Ectodermal cell (in vitro differentiated cells): ENCODE results near the gene ZFYVE21.
A peak's percentile ranks its signal among the peaks of the same experiment; 100 is the strongest.
"Not testable (repeated sequence)": the region's sequence is repeated elsewhere in the genome, so short reads cannot be mapped to it uniquely, and the experiment has no call there.

ENCODE experiments used
- H3K27ac ChIP-seq: 2 replicates; pipeline ENCODE4 v1.7.0; 2013; ENCODE audit warnings: mild to moderate bottlenecking, low read depth, low read length; ENCODE audit not compliant: insufficient read depth, poor library complexity, severe bottlenecking
- H3K27me3 ChIP-seq: 2 replicates; pipeline ENCODE4 v1.7.0; 2013; ENCODE audit warnings: mild to moderate bottlenecking, low read length; ENCODE audit not compliant: insufficient read depth, control insufficient read depth, poor library complexity, severe bottlenecking
- H3K36me3 ChIP-seq: one replicate; pipeline ENCODE4 v1.7.0; 2013; ENCODE audit warnings: low read length; ENCODE audit not compliant: control insufficient read depth, insufficient read depth
- H3K4me1 ChIP-seq: one replicate; pipeline ENCODE4 v1.7.0; 2013; ENCODE audit warnings: low read length; ENCODE audit not compliant: control insufficient read depth, insufficient read depth
- H3K4me3 ChIP-seq: 2 replicates; pipeline ENCODE4 v1.7.0; 2013; ENCODE audit warnings: low read depth, low read length, control low read depth; ENCODE audit not compliant: insufficient read depth
- H3K9me3 ChIP-seq: 2 replicates; pipeline ENCODE4 v1.7.0; 2013; ENCODE audit warnings: mild to moderate bottlenecking, low read length, moderate library complexity; ENCODE audit not compliant: control insufficient read depth
- WGBS, 2 experiments: methylation state at CpG; one replicate each; pipeline ENCODE4 v1.1.7; 2013; ENCODE audit warnings: missing lambda C conversion rate in 2 of 2; 5-methylcytosine and 5-hydroxymethylcytosine counted together

ZFYVE21 gene

GRCh38 chr14:103691655-103692054, 24.0 kb upstream of the ZFYVE21 start:
- not testable (repeated sequence) for H3K4me1 ChIP-seq, H3K27me3 ChIP-seq, H3K4me3 ChIP-seq, H3K9me3 ChIP-seq, H3K27ac ChIP-seq
- WGBS, 2 experiments: 95 to 96% methylated on average over 5 of the region's 5 CpGs
- peaks cover 13% of the 10 kb centered on the region for H3K36me3 ChIP-seq

DNA sequence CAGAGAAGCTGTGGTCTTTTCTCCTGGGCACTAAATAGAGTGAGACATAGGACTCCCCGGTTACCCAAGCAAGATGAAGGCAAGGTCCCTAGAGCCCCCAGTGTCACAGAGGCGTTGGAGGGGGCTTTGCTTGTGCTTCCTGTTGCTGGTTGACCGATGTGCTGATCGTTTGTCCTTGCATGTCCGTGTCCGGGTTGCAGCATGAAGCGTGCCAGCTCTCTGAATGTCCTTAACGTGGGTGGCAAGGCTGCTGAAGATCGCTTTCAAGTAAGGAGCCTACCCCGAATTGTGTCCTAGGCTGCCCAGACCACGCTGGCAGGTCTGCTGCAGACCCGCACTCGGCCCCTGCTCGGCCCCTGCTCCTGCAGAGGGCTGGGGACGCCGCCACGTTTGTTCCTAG, 23.5 kb upstream of the ZFYVE21 start:
- WGBS, 2 experiments: 95 to 98% methylated on average over 17 of the region's 17 CpGs
- Histone ChIP-seq H3K4me1 (peaks cover 3% of the 10 kb centered on the region), H3K9me3 (no peaks in the 10 kb centered on the region), H3K27me3 (no peaks in the 10 kb centered on the region), H3K4me3 (no peak overlapping the region), H3K36me3 (peaks cover 13% of the 10 kb centered on the region), H3K27ac (no peak overlapping the region)

DNA sequence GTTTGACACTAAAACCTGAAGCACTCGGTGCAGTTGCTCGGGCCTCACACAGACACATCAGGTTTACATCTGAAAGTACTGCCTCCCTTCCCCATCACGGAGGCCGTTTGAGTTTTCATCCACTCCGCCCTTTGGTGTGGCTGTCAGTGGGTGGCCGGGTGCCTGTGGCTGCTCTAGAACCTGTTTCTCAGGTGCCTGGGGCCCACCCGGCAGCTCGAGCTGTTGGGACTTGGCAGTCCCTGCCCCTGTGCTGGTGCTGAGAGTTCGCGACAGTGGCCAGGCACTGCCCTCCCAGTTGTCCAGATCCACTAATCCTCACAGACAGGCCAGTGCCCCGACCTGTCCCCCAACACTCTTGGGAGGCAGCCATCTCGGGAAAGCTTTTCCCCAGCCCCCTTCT, 22.7 kb upstream of the ZFYVE21 start:
- WGBS, 2 experiments: 94 to 95% methylated on average over 12 of the region's 12 CpGs
- no peaks in the 10 kb centered on the region for H3K27me3 ChIP-seq

DNA sequence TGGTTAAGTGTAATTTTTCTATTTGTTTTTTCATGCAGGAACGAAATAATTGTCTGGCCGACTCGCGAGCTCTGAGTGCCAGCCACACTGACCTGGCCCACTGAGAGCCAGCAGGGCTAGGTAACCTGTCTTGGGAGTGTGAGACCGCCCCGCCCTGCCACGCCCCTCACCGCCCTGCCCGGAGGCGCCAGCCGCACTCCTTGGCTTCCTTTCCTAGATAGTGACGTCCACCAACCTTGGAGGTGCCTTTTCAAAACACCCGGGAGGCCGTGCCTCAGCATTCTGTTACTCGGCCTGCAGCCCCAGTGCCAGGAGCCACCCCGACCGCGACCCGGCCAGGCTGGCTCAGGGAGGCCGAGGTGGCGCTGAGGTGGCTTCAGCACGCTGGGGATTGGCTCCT, 22.1 kb upstream of the ZFYVE21 start:
- no peaks in the 10 kb centered on the region for H3K27me3 ChIP-seq
- WGBS, 2 experiments: 96% methylated on average over 22 of the region's 22 CpGs
- H3K9me3 ChIP-seq: no peaks in the 10 kb centered on the region
- no peak overlapping the region for H3K4me3 ChIP-seq
- peaks cover 3% of the 10 kb centered on the region for H3K4me1 ChIP-seq
- H3K36me3 ChIP-seq: peaks cover 13% of the 10 kb centered on the region
- H3K27ac ChIP-seq: no peak overlapping the region

More for the DNA sequence above, 22.7 kb upstream of the ZFYVE21 start:
- Histone ChIP-seq H3K36me3 (peaks cover 13% of the 10 kb centered on the region), H3K4me1 (peaks cover 3% of the 10 kb centered on the region), H3K27ac (no peak overlapping the region), H3K9me3 (no peaks in the 10 kb centered on the region), H3K4me3 (no peak overlapping the region)

GRCh38 chr14:103694572-103695026, 21.0 kb upstream of the ZFYVE21 start:
- Histone ChIP-seq H3K27ac (no peak overlapping the region), H3K4me1 (peaks cover 3% of the 10 kb centered on the region), H3K36me3 (peaks cover 15% of the 10 kb centered on the region), H3K4me3 (no peak overlapping the region), H3K9me3 (no peaks in the 10 kb centered on the region), H3K27me3 (no peaks in the 10 kb centered on the region)
- 92 to 95% methylated on average over 20 of the region's 20 CpGs for WGBS, 2 experiments

DNA sequence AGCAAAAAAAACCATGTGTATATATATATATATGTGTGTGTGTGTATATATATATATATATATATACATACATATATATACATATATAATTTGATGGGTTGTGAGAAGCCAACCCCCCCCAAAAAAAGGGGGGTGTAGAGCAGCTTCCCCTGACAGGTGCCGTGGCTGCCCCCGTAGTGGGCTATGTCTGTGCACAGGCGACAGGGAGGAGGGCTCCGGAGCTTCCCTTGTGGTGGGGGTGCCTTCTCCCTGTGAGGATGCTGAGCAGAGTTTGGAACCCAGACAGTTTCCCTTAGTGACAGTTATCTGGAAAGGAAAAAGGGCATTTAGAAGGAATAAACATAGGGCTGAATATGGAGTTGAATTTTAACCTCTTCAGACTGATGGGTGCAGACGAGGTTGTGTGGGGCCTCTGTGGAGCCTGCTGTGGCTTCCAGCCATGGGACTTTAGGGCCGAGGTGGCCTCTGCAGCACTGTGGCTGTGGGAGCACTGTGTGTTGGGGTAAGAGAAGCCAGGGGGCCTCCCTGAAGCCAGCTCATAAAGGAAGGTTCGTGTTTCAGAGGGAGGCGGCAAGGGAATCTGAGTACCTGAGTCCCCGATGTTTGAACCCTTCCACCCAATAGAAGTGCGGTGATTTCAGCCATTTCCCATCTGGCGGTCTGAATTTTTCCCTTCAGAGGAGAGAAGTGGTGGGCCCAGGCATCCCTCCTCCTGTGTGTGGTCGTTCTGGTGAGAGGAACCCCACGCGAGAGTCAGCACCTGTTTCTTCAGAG, 20.1 kb upstream of the ZFYVE21 start:
- H3K27ac ChIP-seq: no peak overlapping the region
- H3K4me3 ChIP-seq: no peak overlapping the region
- H3K36me3 ChIP-seq: peaks cover 23% of the 10 kb centered on the region
- peaks cover 3% of the 10 kb centered on the region for H3K4me1 ChIP-seq
- H3K27me3 ChIP-seq: no peaks in the 10 kb centered on the region
- WGBS, 2 experiments: 93% methylated on average over 14 of the region's 14 CpGs
- no peaks in the 10 kb centered on the region for H3K9me3 ChIP-seq

GRCh38 chr14:103696070-103696402, 19.6 kb upstream of the ZFYVE21 start:
- Histone ChIP-seq H3K27ac (no peak overlapping the region), H3K36me3 (peaks cover 28% of the 10 kb centered on the region), H3K27me3 (no peaks in the 10 kb centered on the region), H3K4me1 (peaks cover 3% of the 10 kb centered on the region), H3K9me3 (no peaks in the 10 kb centered on the region), H3K4me3 (no peak overlapping the region)
- 87 to 93% methylated on average over 10 to 13 of the region's 13 CpGs for WGBS, 2 experiments

- Histone ChIP-seq H3K27ac (peak overlapping the region; percentile 36), H3K4me1 (peaks cover 3% of the 10 kb centered on the region), H3K4me3 (no peak overlapping the region), H3K9me3 (no peaks in the 10 kb centered on the region), H3K27me3 (no peaks in the 10 kb centered on the region), H3K36me3 (peaks cover 28% of the 10 kb centered on the region)
- WGBS, 2 experiments: 83% methylated on average over 16 of the region's 17 CpGs
Measured at GRCh38 chr14:103696466-103697071, 19.0 kb upstream of the ZFYVE21 start.

- H3K36me3 ChIP-seq: peaks cover 28% of the 10 kb centered on the region
- H3K27me3 ChIP-seq: no peaks in the 10 kb centered on the region
- H3K9me3 ChIP-seq: no peaks in the 10 kb centered on the region
- WGBS, 2 experiments: 86 to 92% methylated on average over 3 of the region's 3 CpGs
- H3K27ac ChIP-seq: peak overlapping the region; percentile 36
- peaks cover 3% of the 10 kb centered on the region for H3K4me1 ChIP-seq
- no peak overlapping the region for H3K4me3 ChIP-seq
Measured at GRCh38 chr14:103697206-103697602, 18.4 kb upstream of the ZFYVE21 start.

DNA sequence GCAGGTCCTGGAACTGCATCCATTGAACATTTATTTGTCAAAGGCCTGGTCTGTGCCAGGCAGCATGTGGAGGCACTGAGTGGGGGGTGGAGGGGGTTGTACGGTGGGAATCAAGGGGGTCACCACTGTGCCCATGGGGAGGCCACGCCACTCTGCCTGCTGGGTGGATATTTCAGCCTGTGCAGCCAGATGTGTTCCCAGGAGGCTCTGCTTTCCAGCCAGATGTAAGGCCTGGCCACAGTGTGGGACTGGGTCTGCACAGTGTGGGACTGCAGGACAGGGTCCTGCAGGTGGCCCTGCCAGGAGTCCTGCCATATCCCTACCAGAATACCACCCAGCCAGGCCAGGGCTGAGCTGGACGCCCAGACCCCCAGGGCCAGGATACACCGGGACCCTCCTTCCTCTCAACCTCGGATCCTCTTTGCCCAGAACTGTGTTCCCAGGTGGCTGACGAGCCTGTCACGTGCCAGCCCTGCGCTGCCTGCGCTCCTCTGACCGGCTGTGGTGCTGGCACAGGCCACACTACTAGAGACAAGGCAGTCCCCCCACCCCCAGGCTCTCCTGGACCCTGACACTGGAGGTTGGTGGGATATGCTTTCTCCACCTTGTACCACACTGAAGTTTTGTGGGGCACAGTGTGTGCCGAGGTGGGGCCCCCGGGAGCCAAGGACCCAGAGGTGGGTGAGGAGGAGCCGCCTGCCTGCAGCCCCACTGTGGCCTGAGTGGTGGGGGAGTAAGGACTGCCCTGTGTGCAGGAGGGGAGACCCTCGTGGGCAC, 17.8 kb upstream of the ZFYVE21 start:
- Histone ChIP-seq H3K9me3 (no peaks in the 10 kb centered on the region), H3K4me3 (no peak overlapping the region), H3K4me1 (peaks cover 3% of the 10 kb centered on the region), H3K36me3 (peaks cover 28% of the 10 kb centered on the region), H3K27me3 (no peaks in the 10 kb centered on the region), H3K27ac (no peak overlapping the region)
- WGBS, 2 experiments: 94% methylated on average over 14 of the region's 14 CpGs
